Umbilical cord (tissue), 2 donors: ENCODE results near the gene CDKN2AIP. TPM values are rescaled to one million over a fixed set of nuclear protein-coding genes. Genes with fewer than 3 reads are reported as not detected.
"Not testable (repeated sequence)": the region's sequence is repeated elsewhere in the genome, so short reads cannot be mapped to it uniquely, and the experiment has no call there.

Experiments
- DNase-seq: peaks from one replicate; pipeline ENCODE4 v3.0.0-alpha.2; 2015; ENCODE audit warnings: low spot score
- total RNA-seq: library from RNA; depleted of rRNA; stranded (reverse); fragments of >200 nt; gene quantifications from one replicate; pipeline ENCODE4 v1.2.3, GENCODE V29; 2014; ENCODE audit warnings: low replicate concordance; ENCODE audit not compliant: insufficient read depth

CDKN2AIP gene
- total RNA-seq, 1 donor from 2014 or later = 15.2 TPM

DNA sequence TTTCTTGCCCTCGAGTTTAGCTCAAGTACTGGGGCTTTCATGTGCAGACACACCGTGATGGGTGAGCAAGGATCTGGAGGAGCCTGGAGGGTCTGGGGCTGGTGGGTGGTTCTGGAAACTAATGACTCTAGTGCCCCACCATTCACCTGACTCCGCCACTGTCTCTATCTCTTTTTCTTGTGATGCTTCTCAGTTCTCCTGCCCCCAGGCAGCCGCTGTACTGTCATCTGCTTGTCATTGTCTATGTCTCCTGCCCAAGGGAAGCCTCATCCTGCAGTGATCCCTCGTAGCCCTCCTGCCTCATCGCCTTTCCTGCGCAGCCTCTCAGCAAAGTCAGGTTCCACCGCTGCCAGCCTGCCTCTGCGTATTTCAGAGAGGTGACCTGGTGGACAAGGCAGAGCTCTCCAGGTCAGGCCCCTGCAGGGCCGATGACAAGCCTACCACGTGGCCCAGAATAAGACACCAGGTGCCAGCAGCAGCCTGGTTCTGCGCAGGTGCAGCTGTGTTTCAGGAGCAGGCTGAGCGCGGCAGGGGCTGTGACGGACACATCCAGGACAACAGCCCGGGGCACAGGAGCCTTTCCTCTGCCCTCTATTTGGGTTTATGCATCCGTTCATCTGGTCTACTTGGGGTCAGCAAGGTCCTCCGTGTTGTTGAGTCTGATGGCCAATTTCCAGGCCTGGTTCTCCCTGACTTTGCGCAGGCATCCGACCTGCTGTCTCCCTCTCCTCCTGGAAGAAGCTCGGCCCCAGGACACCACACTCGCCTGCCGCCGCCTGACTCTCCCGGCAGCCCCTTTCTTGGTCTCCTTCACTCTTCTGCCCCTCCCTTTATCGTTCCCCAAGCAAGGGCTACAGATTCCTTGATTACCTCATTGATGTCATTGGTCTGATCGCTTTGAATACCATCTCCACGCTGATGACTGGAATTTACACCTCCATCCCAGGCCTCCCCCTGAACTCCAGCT is 30.9 kb upstream of the CDKN2AIP start:
- no peak for DNase-seq

DNA sequence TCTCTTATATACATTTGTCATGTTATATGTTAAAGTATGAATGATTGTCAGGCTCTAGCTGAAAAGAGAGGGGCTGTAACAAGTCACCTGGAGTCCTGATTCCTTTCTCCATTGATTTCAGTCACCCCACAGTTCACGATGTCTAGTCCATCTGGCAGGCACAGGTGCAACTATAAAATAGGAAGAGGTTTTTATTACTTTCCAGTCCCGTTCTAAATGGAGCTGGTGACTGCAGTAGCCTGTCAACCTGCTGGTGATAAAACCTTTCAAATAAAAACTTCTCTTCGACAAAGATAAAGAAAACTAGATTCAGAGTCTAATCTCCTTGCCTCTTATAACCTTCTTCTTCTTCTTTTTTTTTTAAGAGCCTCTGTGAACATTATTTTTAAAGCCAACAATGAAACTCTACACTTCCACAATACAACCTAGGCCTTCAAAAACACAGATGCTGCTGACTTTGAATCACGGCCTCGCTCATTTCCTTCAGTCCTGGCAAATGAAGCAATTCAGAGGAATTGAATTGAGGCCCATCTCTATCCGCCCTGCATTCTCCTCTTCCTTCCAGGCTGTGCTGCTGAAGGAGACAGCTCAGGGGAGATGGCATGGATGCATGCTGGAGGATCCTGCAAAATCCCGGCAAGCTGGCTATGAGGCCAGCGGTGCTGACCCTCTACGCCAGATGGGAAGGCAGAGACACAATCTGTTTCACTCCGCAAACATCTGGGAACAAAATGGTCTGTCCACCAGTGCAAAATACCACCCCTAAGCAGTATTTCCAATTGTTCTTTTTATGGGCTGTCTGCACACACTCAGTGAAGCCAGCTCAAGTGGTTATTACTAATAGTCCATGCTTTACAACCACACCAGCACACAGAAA is 27.3 kb upstream of the CDKN2AIP start:
- peak; percentile 38 for DNase-seq

DNA sequence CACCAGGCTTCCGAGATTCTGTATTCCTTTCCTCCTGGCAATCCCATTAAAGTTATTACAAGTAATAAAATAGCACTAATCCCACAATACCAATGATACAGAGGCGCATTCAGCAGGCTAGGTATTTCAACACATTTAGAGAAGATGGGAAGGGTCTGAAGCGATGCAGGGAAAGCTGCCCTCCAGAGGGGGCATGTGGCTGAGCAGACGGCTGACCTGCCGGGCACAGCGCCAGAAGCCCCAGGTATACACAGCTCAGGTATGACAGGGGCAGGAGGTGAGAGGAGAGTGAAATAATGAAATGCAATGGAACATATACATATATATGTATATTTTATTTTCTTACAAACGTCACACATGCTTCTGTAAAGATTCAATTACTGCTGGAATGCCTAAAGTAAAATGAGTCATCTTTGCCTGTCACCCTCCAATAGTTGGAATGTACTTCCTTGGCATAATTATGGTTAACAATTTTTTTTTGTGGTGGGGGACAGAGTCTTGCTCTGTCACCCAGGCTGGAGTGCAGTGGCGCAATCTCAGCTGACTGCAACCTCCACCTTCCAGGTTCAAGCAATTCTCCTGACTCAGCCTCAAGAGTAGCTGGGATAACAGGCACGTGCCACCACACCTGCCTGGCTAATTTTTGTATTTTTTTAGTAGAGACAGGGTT is 21.3 kb upstream of the CDKN2AIP start:
- no peak for DNase-seq

- DNase-seq = no peak
Measured at GRCh38 chr4:183424109-183424744, 20.2 kb upstream of the CDKN2AIP start.

- no peak for DNase-seq
Measured at GRCh38 chr4:183426507-183426906, 17.9 kb upstream of the CDKN2AIP start.

- DNase-seq = no peak
Measured at GRCh38 chr4:183429489-183429888, 14.9 kb upstream of the CDKN2AIP start.

DNA sequence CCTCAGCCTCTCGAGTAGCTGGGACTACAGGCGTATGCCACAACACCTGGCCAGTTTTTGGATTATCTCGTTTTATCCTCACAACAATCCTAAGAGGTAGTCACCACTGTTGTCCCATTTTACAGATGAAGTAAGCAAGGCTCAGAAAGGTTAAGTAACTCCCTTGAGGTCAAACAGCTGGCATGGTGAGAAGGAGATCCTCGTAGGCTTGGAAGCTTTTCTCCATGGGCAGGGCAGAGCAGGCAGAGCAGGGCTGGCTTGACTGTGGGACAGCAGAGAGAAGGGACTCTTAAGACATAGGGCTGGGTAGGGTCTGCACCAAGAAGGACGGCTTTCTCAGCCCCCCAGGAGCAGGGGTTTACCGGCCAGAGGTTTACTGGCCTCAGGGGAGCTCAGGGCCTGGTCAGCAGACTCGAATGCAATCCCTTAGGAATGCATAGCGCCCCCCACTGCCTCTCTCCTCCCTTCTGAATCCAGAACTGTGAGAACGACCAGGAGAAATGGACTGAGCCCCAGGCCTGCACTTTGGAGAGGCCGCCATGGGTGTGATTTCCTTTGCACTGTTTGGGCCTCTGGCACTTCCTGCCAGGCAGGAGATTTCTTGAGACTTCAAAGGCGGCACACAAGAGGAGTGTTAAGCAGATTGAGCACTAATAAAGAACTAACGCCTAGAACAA is 14.0 kb upstream of the CDKN2AIP start:
- DNase-seq = peak; percentile 62

GRCh38 chr4:183430994-183431347 is 13.5 kb upstream of the CDKN2AIP start:
- DNase-seq = no peak

DNA sequence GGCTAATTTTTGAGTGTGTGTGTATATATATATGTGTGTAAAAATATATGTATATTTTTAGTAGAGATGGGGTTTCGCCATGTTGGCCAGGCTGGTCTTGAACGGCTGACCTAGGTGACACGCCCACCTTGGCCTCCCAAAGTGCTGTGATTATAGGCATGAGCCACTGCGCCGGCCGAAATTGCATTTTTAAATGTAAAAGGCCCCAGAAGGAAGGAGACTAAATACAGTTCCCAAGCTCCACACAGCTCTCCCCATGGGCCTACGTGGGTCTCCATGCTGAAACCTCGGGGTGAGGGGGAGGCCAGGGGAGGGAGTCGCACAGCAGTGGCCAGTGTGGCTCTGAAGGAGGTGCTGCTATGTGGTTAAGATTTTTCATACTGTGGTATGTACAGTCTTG is 12.8 kb upstream of the CDKN2AIP start:
- DNase-seq = no peak

- not testable (repeated sequence) for DNase-seq
Measured at GRCh38 chr4:183433183-183433582, 11.3 kb upstream of the CDKN2AIP start.

- no peak for DNase-seq
Measured at GRCh38 chr4:183434264-183434663, 10.2 kb upstream of the CDKN2AIP start.

GRCh38 chr4:183434666-183435190 is 9.7 kb upstream of the CDKN2AIP start:
- no peak for DNase-seq

DNA sequence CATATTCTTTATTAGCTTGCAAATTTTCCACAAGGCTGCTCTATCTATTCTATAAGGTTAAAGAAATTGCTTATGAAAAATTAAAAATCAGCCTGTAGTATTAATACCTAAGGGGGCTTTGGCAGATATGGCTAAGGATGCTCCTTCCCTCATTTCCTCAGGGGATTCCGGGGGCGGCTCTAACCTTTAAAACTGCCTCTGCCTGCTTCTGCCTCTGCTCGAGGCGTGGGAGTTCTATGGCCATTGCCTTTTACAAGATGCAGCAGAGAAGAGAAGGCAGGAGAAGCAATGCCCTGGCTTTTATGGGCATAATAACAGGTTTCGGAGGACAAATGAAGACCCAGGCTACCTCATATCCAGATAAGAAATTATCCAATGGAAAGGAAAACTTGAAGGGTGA is 8.6 kb upstream of the CDKN2AIP start:
- DNase-seq = no peak

DNA sequence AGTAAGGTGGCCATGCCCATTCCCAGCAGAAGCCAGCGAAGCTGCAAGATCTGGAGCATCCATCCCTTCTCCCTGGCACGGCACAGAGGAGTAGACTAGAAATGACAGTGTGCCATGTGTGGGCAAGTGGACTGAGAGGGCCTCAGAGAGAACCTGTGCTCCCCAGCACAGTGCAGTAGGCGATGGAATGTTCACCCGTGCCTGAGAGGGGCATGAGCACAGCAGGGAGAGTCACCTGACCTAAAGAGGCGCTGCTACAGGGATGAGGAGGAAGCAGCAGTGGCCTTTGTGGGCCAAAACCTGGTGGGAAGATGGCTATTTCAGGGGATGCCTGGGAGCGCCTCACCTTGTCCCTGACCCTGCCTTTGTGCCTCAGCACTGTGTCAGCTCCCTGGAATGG is 8.0 kb upstream of the CDKN2AIP start:
- DNase-seq = no peak

DNA sequence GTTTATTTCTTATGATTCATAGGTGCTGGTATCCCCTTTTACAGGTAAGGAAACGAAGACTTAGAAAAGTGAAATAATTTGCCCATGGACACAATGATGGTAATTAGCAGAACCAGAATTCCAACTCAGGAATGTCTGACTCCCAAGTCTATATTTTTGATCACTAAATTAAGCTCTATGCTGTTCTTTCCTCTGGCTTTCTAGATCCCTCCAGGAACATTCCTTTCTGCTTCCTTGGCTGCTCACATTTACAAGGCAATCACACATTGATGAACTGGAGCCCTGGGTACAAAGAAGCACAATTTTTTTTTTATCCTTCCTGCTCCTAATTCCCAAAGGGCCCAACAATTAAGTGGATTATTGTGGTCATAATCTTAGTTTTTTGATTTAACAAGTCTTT is 7.0 kb upstream of the CDKN2AIP start:
- no peak for DNase-seq

DNA sequence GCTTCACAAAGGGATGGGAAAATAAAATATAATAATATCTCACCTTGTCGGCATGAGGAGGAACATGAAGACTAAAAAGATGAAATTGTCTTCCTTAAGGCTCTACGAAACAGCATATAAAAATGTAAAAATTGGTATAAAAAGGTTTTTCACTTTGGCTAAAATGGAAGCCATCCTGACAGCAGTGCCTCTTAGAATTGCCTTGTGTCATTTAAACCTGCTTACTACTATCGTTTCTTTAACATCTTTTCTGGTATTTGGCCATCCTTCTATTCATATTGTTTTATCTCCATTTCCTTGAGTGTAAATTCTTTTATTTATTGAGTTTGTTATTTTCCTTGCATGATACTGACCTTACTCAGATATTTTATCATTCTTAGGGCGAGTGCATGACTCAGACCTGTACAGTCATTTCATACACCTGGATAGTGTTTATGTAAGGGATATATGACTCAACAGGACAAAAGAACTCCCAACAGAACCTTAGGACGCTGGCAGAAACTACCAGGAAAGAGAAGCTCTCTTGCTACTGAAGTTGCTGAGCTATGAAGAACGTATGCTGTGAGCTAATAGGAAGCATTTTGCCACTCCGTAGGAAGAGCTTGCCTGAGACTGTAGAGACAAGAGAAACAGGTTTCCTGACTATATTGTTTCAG is 5.8 kb upstream of the CDKN2AIP start:
- peak; percentile 39 for DNase-seq

DNA sequence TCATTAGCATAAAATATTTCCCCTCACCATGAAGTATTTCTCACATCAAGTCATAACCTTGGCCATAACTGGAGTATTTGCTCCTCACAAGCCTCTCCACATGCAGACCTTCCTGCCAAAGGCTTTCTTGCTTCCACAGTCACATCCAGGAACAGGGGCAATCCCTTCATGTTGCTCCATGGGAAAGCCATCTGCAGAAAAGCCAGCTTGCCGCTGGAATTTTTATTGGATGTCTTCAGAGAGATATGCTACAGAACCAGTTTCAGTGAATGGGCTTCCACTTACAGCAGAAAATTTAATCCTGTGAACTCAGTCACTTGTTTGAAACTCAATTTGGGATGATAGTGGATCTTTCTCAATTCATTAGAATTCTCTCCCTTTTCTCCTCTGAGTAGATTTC is 3.2 kb upstream of the CDKN2AIP start:
- DNase-seq = peak; percentile 73

- no peak for DNase-seq
Measured at GRCh38 chr4:183443655-183444213, 702 bp upstream of the CDKN2AIP start.

- no peak for DNase-seq
Measured at GRCh38 chr4:183445097-183445428, 627 bp downstream of the CDKN2AIP start.

- DNase-seq = no peak
Measured at GRCh38 chr4:183447646-183448045, 3.2 kb downstream of the CDKN2AIP start.
